HepG2 (cell line): ENCODE results near the gene ILRUN. TPM values are rescaled to one million over a fixed set of nuclear protein-coding genes. Genes with fewer than 3 reads are reported as not detected.

Experiments
- ATAC-seq: fragments of 200-7000 bp; cut with Tn5 transposase; 3 replicates; pipeline ENCODE4 v1.9.1; 2020; ENCODE audit warnings: mild to moderate bottlenecking, moderate library complexity
- BruUV-seq: library from RNA; stranded (reverse); fragments of 400-500 nt; replicated peaks from 2 replicates; lab custom pipeline; 2021; lab: Mats Ljungman, UMichigan
- CTCF ChIA-PET: fragments of 300-600 bp; formaldehyde crosslinking; extraction: SDS; loops from one replicate; lab custom pipeline; 2021; ENCODE audit warnings: low total read pairs, inconsistent platforms, low intra/inter-chr PET ratio; lab: Yijun Ruan, JAX
- POLR2A ChIA-PET: fragments of 350-600 bp; sonication (Branson Sonifier 250); formaldehyde crosslinking; loops from one replicate; lab custom pipeline; 2020; ENCODE audit warnings: antibody characterized with exemption, inconsistent platforms; lab: Yijun Ruan, JAX
- DNase-seq: peaks from one replicate; pipeline ENCODE4 v3.0.0-alpha.2; 2015; ENCODE audit warnings: low spot score
- FAIRE-seq: peaks from 3 replicates; lab custom pipeline; 2011; peaks lifted over from hg19 to GRCh38; lab: Jason Lieb, UNC
- H2AFZ ChIP-seq: one replicate; pipeline ENCODE4 v1.6.1; 2011; ENCODE audit warnings: low read length, inconsistent platforms
- H3K27ac ChIP-seq: fragments of 300-600 bp; 3 replicates; pipeline ENCODE4 v1.8.0; 2011; ENCODE audit warnings: mixed run types, mild to moderate bottlenecking, mixed read lengths, low read length, inconsistent platforms; ENCODE audit not compliant: insufficient read depth; ENCODE audit errors: extremely low read length
- H3K27me3 ChIP-seq, 2 experiments: fragments of 200-600 bp in 1 of 2; 2 replicates in 1 of 2; 3 replicates in 1 of 2; pipeline versions ENCODE4 v1.6.0 to v1.8.0; 2011; ENCODE audit warnings: low read length in 2 of 2, mild to moderate bottlenecking in 2 of 2, moderate library complexity in 2 of 2, inconsistent platforms in 1 of 2; ENCODE audit not compliant: insufficient read depth in 2 of 2, control insufficient read depth in 1 of 2
- H3K36me3 ChIP-seq, 2 experiments: fragments of 200-600 bp in 1 of 2; replicated peaks in 1 of 2; 2 replicates in 1 of 2; 3 replicates in 1 of 2; pipeline versions ENCODE4 v1.5.1 to v1.8.0; 2011; ENCODE audit warnings: low read length in 2 of 2, inconsistent platforms in 1 of 2; ENCODE audit not compliant: insufficient read depth in 2 of 2, control insufficient read depth in 1 of 2
- H3K4me1 ChIP-seq: 2 replicates; pipeline ENCODE4 v1.5.1; 2012; ENCODE audit warnings: low read length, inconsistent platforms; ENCODE audit not compliant: insufficient read depth
- H3K4me2 ChIP-seq: 2 replicates; pipeline ENCODE4 v1.6.0; 2011; ENCODE audit warnings: low read depth, low read length, inconsistent platforms
- H3K4me3 ChIP-seq, 3 experiments: fragments of 200-600 bp in 1 of 3; sonication (generic), shearing (Covaris generic) in 1 of 3; replicated peaks in 1 of 3; 2 replicates each; pipeline ENCODE4 v1.5.1; 2011 to 2016; ENCODE audit warnings: low read length in 3 of 3, inconsistent platforms in 2 of 3, low read depth in 2 of 3, mild to moderate bottlenecking in 2 of 3, control low read depth in 1 of 3, mixed read lengths in 1 of 3; ENCODE audit not compliant: insufficient read depth in 1 of 3
- H3K79me2 ChIP-seq: one replicate; pipeline ENCODE4 v1.6.1; 2011; ENCODE audit warnings: low read length, inconsistent platforms; ENCODE audit not compliant: insufficient read depth
- H3K9ac ChIP-seq: 2 replicates; pipeline ENCODE4 v1.6.0; 2011; ENCODE audit warnings: mild to moderate bottlenecking, low read depth, low read length, inconsistent platforms; ENCODE audit not compliant: insufficient read depth
- H3K9me3 ChIP-seq: 2 replicates; pipeline ENCODE4 v1.5.1; 2012; ENCODE audit warnings: mild to moderate bottlenecking, low read length
- H4K20me1 ChIP-seq: 2 replicates; pipeline ENCODE4 v1.6.0; 2011; ENCODE audit warnings: inconsistent platforms, mild to moderate bottlenecking, low read length, moderate library complexity; ENCODE audit not compliant: insufficient read depth
- FOXO1 ChIP-seq: sonication (generic); formaldehyde crosslinking; IDR thresholded peaks from 2 replicates; pipeline ENCODE4 v1.4.0; 2020; ENCODE audit warnings: missing genetic modification reagents
- JARID2 ChIP-seq: sonication (generic); formaldehyde crosslinking; IDR thresholded peaks from 2 replicates; pipeline ENCODE4 v1.8.1; 2023; ENCODE audit warnings: missing genetic modification reagents, inconsistent platforms; ENCODE audit not compliant: insufficient replicate concordance
- SIX1 ChIP-seq: sonication (generic); formaldehyde crosslinking; IDR thresholded peaks from 2 replicates; pipeline ENCODE4 v1.4.0; 2020; ENCODE audit warnings: missing genetic modification reagents, borderline replicate concordance
- SMAD3 ChIP-seq: sonication (generic); formaldehyde crosslinking; IDR thresholded peaks from 2 replicates; pipeline ENCODE4 v1.4.0; 2020; ENCODE audit warnings: missing genetic modification reagents
- SMARCC2 ChIP-seq: fragments of 450-650 bp; IDR thresholded peaks from 2 replicates; pipeline ENCODE4 v1.6.1; 2017; ENCODE audit warnings: antibody characterized with exemption, mild to moderate bottlenecking
- TP53 ChIP-seq: sonication (generic); formaldehyde crosslinking; conservative IDR thresholded peaks from 2 replicates; pipeline ENCODE4 v1.4.0; 2020; ENCODE audit warnings: missing genetic modification reagents
- ZC3H4 ChIP-seq: sonication (generic); formaldehyde crosslinking; IDR thresholded peaks from 2 replicates; pipeline ENCODE4 v1.4.0; 2020; ENCODE audit warnings: missing genetic modification reagents, borderline replicate concordance
- ZNF556 ChIP-seq: sonication (generic); formaldehyde crosslinking; IDR thresholded peaks from 2 replicates; pipeline ENCODE4 v1.4.0; 2020; ENCODE audit warnings: mild to moderate bottlenecking, missing genetic modification reagents, borderline replicate concordance
- WGBS: methylation state at CpG from one replicate; pipeline ENCODE4 v1.1.6; 2017; ENCODE audit warnings: low lambda C conversion rate; 5-methylcytosine and 5-hydroxymethylcytosine counted together
- in situ Hi-C: cut with HindIII; loops from 2 replicates; pipeline ENCODE4 v1.10.0; 2017; ENCODE audit warnings: low pct_unique_long_range_greater_than_20kb; ENCODE audit not compliant: extremely low pct_ligation_motif_present
- intact Hi-C: fragments of 100-400 bp; cut with micrococcal nuclease; formaldehyde crosslinking; loops from one replicate; pipeline ENCODE4 v1.10.0; 2022; ENCODE audit not compliant: unreplicated experiment
- polyA plus RNA-seq, 8 experiments: library from polyadenylated mRNA; depleted of rRNA in 3 of 8; stranded (reverse) in 7 of 8; unstranded in 1 of 8; fragments of >200 nt; fragmentation: Illumina TruSeq in 4 of 8; extraction: Trizol in 4 of 8; gene quantifications; 2 replicates each; pipeline versions ENCODE4 v1.2.1 to v1.2.3, GENCODE V29; 2011 to 2016; ENCODE audit warnings: low read depth in 4 of 8, missing spikeins in 1 of 8, mixed read lengths in 1 of 8; ENCODE audit not compliant: insufficient read depth in 1 of 8
- total RNA-seq, 5 experiments: library from RNA; depleted of rRNA; stranded (reverse); fragments of >200 nt; fragmentation: Illumina TruSeq; extraction: Trizol; gene quantifications; 2 replicates each; pipeline ENCODE4 v1.2.3, GENCODE V29; 2016; ENCODE audit warnings: low read depth in 1 of 5
- TF ChIP-seq, protein P1 (sequence below): sonication (generic); formaldehyde crosslinking; IDR thresholded peaks from 2 replicates; pipeline ENCODE4 v1.4.0; 2020; ENCODE audit warnings: mild to moderate bottlenecking, missing genetic modification reagents
- TF ChIP-seq, protein P2 (sequence below): sonication (generic); formaldehyde crosslinking; conservative IDR thresholded peaks from 2 replicates; pipeline ENCODE4 v1.4.0; 2020; ENCODE audit warnings: missing genetic modification reagents

Gene ILRUN
- total and polyA plus RNA-seq, 2 of the 13 experiments (the other 11 are each of a cell fraction or from before 2014, with no cell fraction given) = 45.5 to 66.6 TPM

DNA sequence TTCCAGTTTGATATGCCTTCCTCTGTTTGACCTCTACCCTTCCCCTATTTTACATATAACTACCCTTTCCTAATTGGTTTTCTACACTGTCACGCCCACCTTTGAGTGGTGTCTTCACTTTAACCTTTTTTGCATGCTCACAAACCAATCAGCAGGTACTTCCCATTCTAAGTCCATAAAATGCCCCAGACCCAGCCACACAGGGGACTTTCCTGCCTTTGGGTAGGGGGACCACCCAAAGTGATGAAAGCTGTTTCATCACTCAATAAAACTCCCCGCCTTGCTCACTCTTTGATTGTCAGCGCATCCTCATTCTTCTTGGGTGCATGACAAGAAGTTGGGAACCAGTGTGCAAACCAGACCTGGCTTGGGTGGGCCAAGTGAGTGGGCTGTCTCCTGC lies 40.3 kb upstream of the ILRUN start:
- ChIA-PET CTCF (no interaction called here), POLR2A (interaction anchor here (1.6 kb wide), 1 partner anchor 20 kb away, joined by 3 read pairs; the partner anchor contains the start of gene SNRPC)
- 91% methylated on average over 3 of the region's 3 CpGs for WGBS
- TF ChIP-seq ZNF556 = no peak
- no peak for TF ChIP-seq JARID2 (CRISPR knock-in tag)
- TF ChIP-seq ZC3H4 (CRISPR knock-in tag) = no peak
- TF ChIP-seq SIX1 (CRISPR knock-in tag) = no peak
- TF ChIP-seq SMAD3 = no peak
- no peak for TF ChIP-seq FOXO1 (CRISPR knock-in tag)
- TF ChIP-seq, protein P1, sequence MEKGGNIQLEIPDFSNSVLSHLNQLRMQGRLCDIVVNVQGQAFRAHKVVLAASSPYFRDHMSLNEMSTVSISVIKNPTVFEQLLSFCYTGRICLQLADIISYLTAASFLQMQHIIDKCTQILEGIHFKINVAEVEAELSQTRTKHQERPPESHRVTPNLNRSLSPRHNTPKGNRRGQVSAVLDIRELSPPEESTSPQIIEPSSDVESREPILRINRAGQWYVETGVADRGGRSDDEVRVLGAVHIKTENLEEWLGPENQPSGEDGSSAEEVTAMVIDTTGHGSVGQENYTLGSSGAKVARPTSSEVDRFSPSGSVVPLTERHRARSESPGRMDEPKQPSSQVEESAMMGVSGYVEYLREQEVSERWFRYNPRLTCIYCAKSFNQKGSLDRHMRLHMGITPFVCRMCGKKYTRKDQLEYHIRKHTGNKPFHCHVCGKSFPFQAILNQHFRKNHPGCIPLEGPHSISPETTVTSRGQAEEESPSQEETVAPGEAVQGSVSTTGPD (CRISPR knock-in tag) = no peak
- TF ChIP-seq, protein P2, sequence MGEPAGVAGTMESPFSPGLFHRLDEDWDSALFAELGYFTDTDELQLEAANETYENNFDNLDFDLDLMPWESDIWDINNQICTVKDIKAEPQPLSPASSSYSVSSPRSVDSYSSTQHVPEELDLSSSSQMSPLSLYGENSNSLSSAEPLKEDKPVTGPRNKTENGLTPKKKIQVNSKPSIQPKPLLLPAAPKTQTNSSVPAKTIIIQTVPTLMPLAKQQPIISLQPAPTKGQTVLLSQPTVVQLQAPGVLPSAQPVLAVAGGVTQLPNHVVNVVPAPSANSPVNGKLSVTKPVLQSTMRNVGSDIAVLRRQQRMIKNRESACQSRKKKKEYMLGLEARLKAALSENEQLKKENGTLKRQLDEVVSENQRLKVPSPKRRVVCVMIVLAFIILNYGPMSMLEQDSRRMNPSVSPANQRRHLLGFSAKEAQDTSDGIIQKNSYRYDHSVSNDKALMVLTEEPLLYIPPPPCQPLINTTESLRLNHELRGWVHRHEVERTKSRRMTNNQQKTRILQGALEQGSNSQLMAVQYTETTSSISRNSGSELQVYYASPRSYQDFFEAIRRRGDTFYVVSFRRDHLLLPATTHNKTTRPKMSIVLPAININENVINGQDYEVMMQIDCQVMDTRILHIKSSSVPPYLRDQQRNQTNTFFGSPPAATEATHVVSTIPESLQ (CRISPR knock-in tag) = no peak
- TF ChIP-seq TP53 (CRISPR knock-in tag) = no peak
- no peak for TF ChIP-seq SMARCC2
- H3K9ac ChIP-seq = no peak overlapping the region
- H3K36me3 ChIP-seq = no peaks in the 10 kb centered on the region
- no peak overlapping the region for H3K4me3 ChIP-seq
- no peak overlapping the region for H3K27ac ChIP-seq
- peaks cover 68% of the 10 kb centered on the region for H3K4me1 ChIP-seq
- no peaks in the 10 kb centered on the region for H3K79me2 ChIP-seq
- in situ Hi-C loops (no loop called here), intact Hi-C loops (no loop called here)
- BruUV-seq = no TSS peak
- no peaks in the 10 kb centered on the region for H3K27me3 ChIP-seq
- H3K4me2 ChIP-seq = no peak overlapping the region
- ATAC-seq (no peak), DNase-seq (no peak), FAIRE-seq (no peak)
- no peaks in the 10 kb centered on the region for H4K20me1 ChIP-seq
- H2AFZ ChIP-seq = no peak overlapping the region
- H3K9me3 ChIP-seq = no peaks in the 10 kb centered on the region
